GM18499 (cell line): Measurements from ENCODE around the gene ZNF580.

ENCODE experiments used
- ATAC-seq: cut with Tn5 transposase; IDR thresholded peaks from one replicate; pipeline ENCODE4 v1.9.1; 2021; ENCODE audit warnings: moderate number of reproducible peaks; ENCODE audit not compliant: insufficient read depth, unreplicated experiment

The ZNF580 gene

DNA sequence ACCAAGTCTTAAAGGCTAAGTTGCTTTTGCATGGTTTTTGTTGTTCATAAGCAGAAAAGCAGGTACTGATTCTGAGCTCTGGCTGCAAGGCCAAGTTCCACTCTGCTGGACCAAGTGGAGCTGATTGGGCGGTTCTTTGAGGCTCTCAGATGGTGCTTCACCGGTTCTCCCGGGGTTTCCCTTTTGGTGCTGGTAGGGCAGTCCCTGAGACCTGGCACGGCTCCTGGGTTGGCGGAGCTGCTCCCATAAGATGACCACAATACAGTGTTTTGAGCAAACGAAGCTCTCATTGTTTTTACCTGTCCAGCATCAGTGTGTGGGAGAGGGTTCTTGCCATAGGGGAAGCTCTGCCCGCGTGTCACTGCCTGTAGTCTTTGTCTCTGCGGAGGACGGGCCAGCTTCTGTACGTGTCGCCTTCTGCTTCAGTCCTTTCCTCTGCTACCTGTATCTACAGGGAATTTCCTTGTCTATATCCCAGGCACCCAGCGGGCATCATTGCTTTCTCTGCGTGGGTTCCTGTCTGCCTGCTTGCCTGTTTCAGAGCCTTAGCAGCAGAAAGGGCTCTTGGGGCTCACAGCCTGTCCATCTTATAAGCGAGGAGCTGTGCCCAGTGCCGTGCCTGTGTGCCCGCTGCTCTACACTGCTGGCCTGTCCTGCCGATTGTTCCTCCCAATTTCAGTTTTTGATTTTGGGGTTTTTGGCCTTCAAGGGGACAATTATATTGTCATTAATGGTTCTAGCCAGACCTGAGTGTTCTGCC is 16.4 kb downstream of the ZNF580 start:
- no peak for ATAC-seq

DNA sequence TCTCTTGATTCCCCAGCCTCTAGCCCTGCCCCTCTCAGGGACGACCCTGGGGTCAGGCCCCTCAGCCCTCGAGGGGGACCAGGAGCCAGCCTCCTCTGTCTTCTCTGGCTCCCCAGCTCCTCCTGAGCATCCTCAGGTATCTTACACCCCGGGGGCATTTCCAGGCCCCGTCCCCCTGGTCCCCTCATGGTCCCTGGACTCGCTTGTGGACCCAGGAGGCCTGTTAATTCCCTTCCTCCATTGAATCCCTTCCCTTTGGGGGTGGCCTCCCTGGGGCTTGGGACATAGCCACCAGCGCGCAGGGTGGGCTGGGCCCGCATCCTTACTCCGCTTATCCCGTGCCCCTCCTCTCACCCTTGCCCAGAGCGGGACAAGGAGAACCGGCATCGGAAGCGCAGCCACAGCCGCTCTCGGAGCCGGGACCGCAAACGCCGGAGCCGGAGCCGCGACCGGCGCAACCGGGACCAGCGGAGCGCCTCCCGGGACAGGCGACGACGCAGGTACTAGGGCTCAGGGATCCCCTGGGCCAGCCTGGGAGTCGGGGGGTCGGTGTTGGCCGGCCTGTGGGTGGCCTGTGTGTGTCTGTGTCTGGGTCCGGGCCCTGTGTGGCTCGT is 18.2 kb downstream of the ZNF580 start:
- ATAC-seq: no peak

DNA sequence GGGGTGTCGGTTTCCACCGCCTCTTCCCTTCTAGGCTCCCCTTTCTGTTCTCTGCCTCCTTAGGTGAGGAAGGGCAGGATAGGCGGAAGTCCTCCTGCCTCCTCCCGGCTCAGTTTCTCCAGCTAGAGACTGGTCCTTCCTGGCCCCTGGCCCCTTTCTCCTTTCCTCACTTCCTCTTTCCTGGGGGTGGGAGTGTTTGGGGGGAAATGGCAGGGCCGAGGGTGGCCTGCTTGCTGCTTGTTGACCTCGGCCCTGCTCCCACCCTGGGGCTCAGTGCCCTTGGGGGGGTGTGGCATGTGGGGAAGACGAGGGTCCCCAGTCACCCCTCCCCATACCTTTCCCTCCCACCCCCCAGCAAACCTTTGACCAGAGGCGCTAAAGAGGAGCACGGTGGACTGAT is 19.0 kb downstream of the ZNF580 start:
- ATAC-seq: no peak

DNA sequence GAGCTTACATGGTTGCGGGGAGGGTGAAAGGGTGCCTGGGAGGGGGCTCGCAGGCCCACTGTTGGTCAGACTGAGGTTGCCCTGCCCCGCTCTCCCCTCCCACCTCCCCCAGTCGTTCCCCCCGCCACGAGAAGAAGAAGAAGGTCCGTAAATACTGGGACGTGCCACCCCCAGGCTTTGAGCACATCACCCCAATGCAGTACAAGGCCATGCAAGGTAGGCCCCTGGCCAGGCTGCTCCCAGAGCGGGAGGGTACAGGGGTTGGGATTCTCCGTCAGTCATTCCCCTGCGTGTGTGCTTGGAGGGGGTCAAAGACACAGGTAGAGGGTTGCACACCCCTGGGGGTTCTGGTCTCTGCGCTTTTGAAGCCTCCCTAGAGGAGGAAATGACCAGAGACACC is 19.6 kb downstream of the ZNF580 start:
- no peak for ATAC-seq

DNA sequence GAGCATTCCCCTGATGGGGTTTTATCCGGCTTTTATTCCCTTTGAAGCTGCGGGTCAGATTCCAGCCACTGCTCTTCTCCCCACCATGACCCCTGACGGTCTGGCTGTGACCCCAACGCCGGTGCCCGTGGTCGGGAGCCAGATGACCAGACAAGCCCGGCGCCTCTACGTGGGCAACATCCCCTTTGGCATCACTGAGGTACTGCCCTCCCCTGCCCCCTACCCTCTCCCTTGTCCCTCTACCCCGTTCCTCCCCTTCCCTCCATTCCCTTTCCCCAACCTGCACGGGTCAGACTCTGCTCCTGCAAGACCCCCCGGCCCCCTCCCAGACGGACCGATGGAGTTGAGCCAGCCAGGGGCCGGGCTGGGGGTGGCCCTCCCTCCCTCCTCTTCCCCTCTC is 20.2 kb downstream of the ZNF580 start:
- ATAC-seq: no peak

DNA sequence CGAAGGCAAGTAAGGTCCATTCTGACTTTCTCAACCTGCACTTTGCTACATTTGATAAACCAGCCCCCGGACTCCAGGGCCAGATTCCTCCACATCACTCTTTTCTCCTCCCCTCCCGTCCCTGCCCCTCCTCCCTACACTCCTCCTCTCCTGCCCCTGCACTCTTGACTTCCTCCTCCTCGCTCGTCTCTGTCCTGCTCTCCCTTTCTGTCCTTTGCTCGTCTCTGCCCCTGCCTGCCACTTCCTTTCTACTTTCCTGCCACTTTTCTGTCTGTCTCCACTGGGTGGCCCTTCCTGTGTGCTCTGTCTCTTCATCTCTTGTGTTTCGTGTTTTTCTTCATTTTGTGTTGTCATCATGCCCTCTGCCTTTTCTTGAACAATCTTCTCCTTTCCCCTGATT is 21.0 kb downstream of the ZNF580 start:
- no peak for ATAC-seq

DNA sequence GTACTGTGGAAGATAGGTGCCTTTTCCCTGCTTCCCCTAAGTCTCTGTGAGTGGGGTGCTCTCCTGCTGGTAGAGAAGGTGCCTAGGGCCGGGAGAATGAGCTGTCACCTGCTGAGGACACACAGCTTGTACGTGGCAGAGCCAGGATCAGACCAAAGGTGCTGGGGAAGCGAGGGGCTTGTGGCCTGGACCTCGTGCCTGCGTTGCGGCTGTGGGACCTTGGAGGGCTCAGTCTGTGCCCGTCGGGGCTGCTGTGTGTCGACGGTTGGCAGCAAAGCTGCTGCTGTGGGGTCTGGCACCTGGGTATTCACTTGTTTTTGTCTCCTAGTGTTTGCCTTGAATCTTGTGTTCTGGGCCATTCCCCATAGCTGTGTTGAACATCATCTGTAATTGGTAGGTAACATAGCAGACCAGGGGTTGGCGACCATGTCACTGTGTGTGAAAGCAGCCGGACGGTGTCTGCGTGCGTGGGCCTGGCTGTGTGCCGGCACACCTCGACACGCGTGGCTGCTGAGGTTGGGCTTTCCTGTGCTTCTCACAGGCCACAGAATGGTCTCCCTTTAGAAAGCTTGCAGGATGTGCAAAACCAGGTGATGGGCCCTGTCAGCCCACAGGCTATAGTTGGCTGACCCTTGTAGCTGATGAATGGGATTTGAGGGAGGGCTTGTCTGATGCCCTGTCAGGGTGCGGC is 23.2 kb downstream of the ZNF580 start:
- ATAC-seq: no peak

DNA sequence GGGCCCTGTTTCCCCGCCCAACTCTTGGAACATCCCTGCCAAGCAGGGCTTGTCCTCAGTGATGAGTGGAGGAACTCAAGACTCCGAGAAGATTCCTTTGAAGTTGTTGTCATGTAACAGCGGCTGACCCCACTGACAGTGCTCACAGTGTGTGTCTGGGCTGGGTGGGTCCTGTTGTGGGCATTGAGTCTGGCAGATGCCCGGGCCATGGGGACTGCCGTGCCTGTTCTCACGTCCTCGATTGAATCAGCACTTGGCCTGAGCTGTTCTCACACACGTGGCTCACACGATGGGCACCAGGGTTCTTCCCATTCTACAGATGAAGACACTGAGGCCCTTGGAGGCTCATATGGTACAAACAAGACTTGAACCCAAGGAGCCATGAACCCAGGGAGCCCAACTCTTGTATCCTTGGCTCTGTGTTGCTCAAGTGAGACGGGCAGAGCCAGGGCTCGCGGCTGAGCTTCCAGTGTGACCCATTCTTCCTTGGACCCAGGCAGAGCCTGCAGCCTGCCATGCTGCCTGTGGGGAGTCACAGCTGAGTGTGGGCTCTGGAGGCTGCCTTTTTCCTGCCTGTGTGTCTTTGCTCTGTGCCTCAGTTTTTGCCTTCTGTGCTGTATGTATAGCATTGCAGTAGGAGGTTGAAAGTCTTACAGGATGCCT is 25.7 kb downstream of the ZNF580 start:
- ATAC-seq: no peak

DNA sequence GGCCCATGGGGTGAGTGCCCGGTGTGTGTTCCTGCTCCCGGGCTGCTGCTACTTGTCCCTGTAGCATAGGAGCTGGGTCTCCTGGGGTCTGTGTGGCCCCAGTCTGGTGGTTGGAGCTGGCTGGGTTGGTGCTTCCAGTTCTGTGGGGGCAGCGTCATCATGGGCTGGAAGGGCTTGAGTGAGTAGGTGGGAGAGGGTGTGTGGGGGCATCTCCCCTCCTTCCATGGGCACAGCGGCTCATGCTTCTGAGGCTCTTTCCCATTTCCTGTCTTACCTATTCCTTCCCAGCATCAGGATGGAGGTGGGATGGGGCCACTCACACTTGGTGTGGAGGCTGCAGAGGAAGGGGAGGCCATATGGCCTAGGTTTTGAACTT is 26.2 kb downstream of the ZNF580 start:
- no peak for ATAC-seq

DNA sequence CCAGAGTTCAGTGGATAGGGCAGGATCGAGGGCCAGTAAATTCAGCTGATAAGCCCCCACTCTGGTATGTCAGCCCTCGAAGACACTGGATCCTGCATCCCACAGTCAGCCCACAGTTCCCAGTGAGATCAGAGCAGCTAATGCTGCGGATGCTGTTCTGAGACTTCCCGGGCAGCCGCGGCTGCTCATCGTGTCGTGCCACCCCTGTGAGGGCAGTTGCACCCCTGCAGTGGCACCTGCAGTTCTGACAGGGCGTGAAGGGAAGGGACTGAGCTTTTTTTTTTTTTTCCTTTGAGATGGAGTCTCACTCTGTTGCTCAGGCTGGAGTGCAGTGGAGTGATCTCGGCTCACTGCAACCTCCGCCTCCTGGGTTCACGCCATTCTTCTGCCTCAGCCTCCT is 26.7 kb downstream of the ZNF580 start:
- ATAC-seq: no peak

DNA sequence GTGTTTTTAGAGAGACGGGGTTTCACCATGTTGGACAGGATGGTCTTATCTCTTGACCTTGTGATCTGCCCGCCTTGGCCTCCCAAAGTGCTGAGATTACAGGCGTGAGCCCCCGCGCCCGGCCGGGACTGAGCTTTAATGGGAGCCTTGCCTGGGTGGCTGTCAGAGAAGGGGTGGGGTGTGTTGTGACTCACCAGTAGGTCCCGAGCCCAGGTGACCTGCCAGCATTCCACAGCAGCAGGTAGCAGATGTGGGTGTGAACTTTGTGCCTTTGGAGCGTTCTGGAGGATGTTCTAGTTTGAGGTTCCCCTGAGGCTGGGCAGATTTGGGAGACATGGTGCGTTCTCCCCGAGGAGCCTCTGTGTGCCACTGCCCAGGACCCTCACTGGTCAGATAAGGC is 27.2 kb downstream of the ZNF580 start:
- ATAC-seq: no peak

DNA sequence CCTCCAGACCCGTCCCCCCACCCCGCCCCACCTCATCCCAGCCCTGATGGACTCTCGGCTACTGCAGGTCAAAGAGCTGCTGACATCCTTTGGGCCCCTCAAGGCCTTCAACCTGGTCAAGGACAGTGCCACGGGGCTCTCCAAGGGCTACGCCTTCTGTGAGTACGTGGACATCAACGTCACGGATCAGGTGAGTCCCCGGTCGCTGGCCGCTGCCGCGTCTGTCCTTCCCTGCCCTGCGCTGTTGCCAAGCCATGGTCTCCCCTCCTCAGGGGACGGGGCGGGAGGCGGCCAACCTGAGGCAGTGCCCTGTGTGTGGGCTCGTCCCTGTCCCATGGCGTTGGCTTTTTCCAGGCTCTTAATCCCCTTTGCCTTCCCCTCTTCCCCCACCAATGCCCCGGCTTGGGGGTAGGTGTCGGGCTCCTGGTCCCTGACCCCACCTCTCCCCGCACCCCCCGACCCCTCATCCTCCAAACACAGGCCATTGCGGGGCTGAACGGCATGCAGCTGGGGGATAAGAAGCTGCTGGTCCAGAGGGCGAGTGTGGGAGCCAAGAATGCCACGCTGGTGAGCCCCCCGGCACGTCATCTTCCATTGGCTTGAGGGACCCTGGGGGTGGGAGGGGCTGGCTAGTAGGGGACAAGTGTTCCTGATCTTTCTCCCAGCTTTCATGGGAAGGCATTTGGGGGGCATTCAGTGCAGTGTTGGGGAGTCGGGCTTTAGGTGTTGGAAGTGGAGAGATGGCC is 28.0 kb downstream of the ZNF580 start:
- no peak for ATAC-seq

DNA sequence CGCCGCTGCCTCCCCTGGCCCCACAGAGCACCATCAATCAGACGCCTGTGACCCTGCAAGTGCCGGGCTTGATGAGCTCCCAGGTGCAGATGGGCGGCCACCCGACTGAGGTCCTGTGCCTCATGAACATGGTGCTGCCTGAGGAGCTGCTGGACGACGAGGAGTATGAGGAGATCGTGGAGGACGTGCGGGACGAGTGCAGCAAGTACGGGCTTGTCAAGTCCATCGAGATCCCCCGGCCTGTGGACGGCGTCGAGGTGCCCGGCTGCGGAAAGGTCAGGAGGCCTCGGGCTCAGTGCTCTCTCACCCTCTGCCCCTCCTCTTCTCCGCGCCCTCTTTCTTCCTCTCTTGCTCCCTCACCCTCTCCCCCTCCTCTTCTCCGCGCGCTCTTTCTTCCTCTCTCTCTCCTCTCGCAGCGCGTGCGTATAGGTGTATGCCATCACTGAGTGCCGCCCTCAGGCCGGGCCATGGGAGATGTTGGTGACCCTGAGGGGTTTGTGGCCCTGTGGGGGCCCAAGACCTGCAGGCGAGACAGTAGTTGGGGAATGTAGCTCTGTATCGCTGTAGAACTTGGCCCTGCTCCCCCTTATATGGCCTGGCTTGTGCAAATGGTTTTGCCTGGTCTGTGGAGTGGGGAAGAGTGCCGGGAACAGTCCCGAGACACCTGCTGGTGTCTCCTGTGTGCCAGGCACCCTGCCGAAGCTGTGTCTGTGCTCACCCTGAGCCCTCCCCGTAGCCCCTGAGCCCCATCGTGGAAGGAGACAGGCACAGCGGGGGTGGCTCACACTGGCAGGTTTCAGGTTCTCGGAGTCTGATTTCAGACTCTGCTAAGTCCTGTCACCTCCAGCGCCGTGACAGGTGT is 28.8 kb downstream of the ZNF580 start:
- no peak for ATAC-seq

DNA sequence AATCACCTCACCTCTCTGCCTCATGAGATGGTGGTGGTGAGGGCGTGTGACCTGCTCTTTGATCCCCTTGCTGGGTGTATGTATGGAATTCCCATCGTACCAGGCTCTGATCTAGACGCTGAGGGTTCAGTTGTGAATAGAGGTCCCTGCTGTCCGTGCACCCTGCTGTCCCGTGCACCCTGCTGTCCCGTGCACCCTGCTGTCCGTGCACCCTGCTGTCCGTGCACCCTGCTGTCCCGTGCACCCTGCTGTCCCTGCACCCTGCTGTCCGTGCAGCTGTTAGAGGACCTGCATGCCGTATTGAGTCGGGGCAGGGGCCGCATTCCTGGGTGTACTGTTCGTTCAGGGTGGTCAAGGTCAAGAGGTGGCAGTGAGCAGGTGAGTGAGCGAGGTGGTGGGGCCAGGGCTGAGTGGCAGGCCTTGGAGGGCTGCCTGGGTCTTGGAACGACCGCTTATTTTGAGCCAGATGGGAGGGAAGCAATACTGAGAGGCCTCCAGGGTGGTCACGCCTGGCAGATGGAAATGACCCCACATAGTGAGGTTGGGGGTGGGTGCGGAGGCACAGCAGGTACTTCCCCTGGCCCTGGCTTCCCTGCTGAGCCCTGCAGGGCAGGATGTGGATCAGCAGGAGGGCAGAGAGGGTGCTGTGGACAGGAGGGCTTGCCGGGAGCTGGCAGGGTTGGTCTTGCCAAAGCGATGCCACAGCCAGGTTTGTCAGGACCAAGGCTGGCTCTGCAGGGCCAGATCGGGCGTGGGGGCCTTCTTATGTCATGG is 29.7 kb downstream of the ZNF580 start:
- ATAC-seq: no peak

DNA sequence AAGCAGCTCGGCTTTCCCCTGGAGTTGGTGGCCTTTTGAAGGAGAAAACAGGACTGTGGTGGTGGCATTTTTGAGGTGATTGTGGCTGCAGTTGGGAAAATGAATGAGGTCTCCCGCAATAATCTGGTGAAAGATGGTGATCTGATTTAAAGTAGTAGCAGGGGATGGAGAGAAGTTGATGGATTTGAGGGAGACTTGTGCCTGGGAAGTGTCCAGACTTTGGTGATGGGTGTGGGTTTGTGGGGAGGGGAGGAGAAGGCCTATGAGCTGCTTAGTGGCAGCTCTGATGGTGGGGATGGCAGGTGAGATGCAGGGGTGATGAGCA is 30.2 kb downstream of the ZNF580 start:
- ATAC-seq: no peak

DNA sequence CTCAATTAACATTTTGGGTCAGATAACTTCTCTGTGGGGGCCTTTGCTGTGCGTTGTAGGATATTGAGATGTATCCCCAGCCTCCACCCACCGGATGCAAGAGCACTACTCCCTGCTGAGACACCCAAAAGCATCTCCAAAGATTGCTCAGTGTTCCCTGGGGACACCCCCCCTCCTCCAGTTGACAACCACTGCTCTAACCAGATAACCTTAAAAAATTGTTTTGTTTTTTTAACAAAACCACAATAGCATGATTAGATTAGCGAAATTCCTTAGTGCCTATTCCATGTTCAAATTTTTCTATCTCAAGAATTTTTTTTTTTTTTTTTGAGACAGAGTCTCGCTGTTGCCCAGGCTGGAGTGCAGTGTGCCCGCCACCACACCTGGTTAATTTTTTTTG is 31.6 kb downstream of the ZNF580 start:
- ATAC-seq: no peak

DNA sequence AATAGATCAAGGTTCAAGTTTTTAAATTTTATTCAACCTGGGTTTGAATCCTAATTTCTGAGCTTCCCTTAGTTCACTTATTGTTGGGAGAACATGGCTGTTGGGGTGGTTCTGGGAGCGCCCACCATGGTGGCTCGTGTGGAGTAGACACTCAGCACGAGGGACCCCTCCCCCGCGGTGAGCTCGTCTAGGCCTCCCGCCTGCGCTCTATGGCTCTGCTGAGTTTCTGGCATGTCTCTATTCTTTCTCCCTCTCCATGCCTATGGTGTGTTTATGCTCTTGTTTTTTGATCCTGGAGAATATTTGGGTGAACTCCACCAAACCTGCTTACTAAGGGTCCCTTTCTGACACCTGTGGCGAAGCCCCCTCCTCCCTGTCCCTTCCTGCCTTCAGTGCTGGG is 32.7 kb downstream of the ZNF580 start:
- no peak for ATAC-seq

DNA sequence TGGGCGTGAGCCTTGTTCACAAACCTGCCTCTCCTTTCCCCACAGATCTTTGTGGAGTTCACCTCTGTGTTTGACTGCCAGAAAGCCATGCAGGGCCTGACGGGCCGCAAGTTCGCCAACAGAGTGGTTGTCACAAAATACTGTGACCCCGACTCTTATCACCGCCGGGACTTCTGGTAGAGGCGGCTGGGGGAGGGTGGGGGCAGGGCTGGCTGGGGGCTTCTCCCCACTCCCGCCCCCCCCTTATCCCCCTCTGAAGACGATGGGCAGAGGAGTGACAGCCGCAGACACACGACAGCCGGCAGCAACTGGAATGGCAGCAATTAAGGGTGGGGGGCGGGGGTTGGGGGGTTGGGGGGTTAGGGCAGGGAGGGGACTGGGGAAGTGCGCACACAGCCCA is 33.1 kb downstream of the ZNF580 start:
- ATAC-seq: no peak

DNA sequence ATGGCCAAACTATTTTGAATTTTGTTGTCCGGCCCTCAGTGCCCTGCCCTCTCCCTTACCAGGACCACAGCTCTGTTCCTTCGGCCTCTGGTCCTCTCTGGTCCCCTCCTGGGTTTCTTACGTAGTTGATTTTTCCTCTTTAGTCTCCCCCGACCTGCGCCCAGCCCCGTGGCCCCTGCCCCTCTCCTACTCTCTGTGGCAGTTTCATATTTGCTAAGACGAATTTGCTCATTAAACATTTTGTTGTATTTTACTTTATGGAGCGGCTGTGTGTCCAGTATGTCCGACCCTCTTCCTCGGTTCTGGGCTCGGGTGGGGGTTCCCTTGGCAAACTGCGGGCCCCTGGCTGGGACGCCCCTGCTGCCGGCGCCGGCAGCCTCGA is 33.6 kb downstream of the ZNF580 start:
- ATAC-seq: no peak
